ENCODE data around the gene PHF19. TPM values are rescaled to one million over a fixed set of nuclear protein-coding genes. Genes with fewer than 3 reads are reported as not detected.
A peak's percentile ranks its signal among the peaks of the same experiment; 100 is the strongest.

Gene PHF19
- total RNA-seq, 5 donors from 2014 or later (not counting 1 experiment from before 2014, with no cell fraction given): 92.8 to 184 (median 166) TPM

DNA sequence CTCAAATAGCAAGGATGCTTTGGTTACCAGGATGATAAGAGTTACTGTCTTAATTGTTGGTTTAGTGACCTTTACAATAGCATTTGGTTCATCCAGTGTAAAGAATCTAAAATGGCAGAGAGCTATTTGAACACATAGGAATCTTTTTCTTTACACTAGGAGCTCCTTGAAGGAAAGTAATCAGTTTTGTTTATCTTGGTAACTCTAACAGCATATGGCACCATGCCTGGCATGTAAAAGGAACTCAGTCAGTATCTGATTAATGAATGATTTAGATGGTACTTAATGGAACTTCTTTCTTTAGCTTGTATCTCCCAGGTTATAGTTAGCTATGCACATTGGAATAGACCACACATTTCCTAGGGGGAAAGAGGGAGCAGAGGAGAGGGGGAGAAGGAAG lies 44.2 kb downstream of the PHF19 start:
- no peak overlapping the region for H3K4me3 Mint-ChIP-seq
- ChIA-PET POLR2A (interaction anchor here in 1 of 2 donors (0.6 kb wide), 2 partner anchors 17 to 60 kb away, joined by 4 read pairs; no protein-coding TSS in a partner anchor), CTCF (interaction anchor here in 1 of 2 donors (0.6 kb wide), 1 partner anchor 383 kb away, joined by 3 read pairs; no protein-coding TSS in a partner anchor)
- Histone ChIP-seq H3K36me3 (ENCODE audit: control insufficient read depth in 2 of 2, extremely low read depth in 1 of 2, insufficient read depth in 1 of 2, low read length in 1 of 2) (peaks cover 8 to 45% of the 10 kb centered on the region in 2 donors), H3K27ac (ENCODE audit: low read length) (no peak overlapping the region), H3K27me3 (replicated peaks in 1 of 2; ENCODE audit: control insufficient read depth in 2 of 2, extremely low read depth in 1 of 2, insufficient read depth in 2 of 2, low read length in 1 of 2) (no peaks in the 10 kb centered on the region), H3K9me3 (no peaks in the 10 kb centered on the region), H3K4me3 (ENCODE audit: control insufficient read depth in 1 of 2, extremely low read depth in 1 of 2, low read length in 1 of 2) (no peak overlapping the region), H3K4me1 (ENCODE audit: control insufficient read depth in 1 of 2, extremely low read depth in 1 of 2, insufficient read depth in 2 of 2, low read length in 2 of 2) (no peaks in the 10 kb centered on the region)
- H3K36me3 Mint-ChIP-seq: peaks cover 56% of the 10 kb centered on the region
- H3K9me3 Mint-ChIP-seq: no peaks in the 10 kb centered on the region
- ATAC-seq (replicated peaks in 1 of 4) (no peak), DNase-seq (no peak)
- peaks cover 8 to 14% (median 10%) of the 10 kb centered on the region in 3 donors for H3K4me1 Mint-ChIP-seq
- H3K27me3 Mint-ChIP-seq: no peaks in the 10 kb centered on the region
- peak overlapping the region in 1 of 2 donors; percentile 50 for H3K27ac Mint-ChIP-seq

DNA sequence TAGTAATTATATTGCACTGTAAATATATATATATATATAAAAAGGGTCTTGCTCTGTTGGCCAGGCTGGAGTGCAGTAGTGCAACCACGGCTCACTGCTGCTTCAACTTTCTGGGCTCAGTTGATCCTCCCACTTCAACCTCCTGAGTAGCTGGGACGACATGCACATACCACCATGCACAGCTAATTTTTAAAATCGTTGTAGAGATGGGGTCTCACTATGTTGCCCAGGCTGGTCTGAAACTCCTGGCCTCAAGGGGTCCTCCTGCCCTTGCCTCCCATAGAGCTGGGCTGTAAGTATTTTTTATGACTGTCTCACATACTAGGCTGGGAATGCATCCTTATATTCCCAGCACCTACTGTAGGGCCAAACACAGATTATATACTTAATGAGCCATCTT lies 46.1 kb downstream of the PHF19 start:
- Mint-ChIP-seq H3K4me3 (no peak overlapping the region), H3K27me3 (no peaks in the 10 kb centered on the region), H3K36me3 (peaks cover 58% of the 10 kb centered on the region), H3K4me1 (peaks cover 2 to 3% (median 2%) of the 10 kb centered on the region in 3 donors), H3K27ac (no peak overlapping the region), H3K9me3 (no peaks in the 10 kb centered on the region)
- H3K27ac ChIP-seq (ENCODE audit: low read length): no peak overlapping the region
- H3K4me3 ChIP-seq (ENCODE audit: control insufficient read depth in 1 of 2, extremely low read depth in 1 of 2, low read length in 1 of 2): no peak overlapping the region
- H3K9me3 ChIP-seq: no peaks in the 10 kb centered on the region
- ChIA-PET POLR2A (interaction anchor here in 1 of 2 donors (0.5 to 0.7 kb wide), 2 partner anchors 22 to 50 kb away, joined by 4 to 7 read pairs; no protein-coding TSS in a partner anchor), CTCF (no interaction called here)
- WGBS (ENCODE audit: insufficient coverage): no CpG with 5 or more reads among the region's 3 CpGs
- H3K27me3 ChIP-seq (replicated peaks in 1 of 2; ENCODE audit: control insufficient read depth in 2 of 2, extremely low read depth in 1 of 2, insufficient read depth in 2 of 2, low read length in 1 of 2): no peaks in the 10 kb centered on the region
- H3K36me3 ChIP-seq (ENCODE audit: control insufficient read depth in 2 of 2, extremely low read depth in 1 of 2, insufficient read depth in 1 of 2, low read length in 1 of 2): peaks cover 8 to 58% of the 10 kb centered on the region in 2 donors
- no peak for DNase-seq
- no peaks in the 10 kb centered on the region for H3K4me1 ChIP-seq (ENCODE audit: control insufficient read depth in 1 of 2, extremely low read depth in 1 of 2, insufficient read depth in 2 of 2, low read length in 2 of 2)
- no peak for ATAC-seq (replicated peaks in 1 of 4)

DNA sequence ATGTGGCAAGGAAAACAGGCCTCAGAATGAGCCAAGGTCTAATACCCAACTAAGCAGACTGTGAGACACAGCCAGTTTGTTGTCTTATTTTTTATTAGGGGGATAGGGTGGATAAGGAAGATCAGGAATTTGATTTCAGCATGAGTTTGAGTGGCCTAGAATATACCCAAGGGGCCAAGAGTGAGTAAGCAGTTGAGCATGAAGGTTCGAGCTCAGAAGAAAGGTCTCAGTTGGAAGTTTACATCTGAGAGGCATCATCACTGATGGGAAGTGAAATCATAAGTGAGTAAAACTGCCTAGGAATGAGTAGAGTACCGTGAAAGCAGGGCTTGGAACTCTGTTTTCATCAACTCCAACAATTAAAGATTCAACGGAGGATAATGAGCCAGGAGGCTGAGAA lies 46.8 kb downstream of the PHF19 start:
- H3K9me3 ChIP-seq: no peaks in the 10 kb centered on the region
- no peaks in the 10 kb centered on the region for H3K27me3 ChIP-seq (replicated peaks in 1 of 2; ENCODE audit: control insufficient read depth in 2 of 2, extremely low read depth in 1 of 2, insufficient read depth in 2 of 2, low read length in 1 of 2)
- ATAC-seq (replicated peaks in 1 of 4): no peak
- WGBS (ENCODE audit: insufficient coverage): no CpG with 5 or more reads among the region's 3 CpGs
- peaks cover 56% of the 10 kb centered on the region for H3K36me3 Mint-ChIP-seq
- no peaks in the 10 kb centered on the region for H3K27me3 Mint-ChIP-seq
- no peak overlapping the region for H3K4me3 ChIP-seq (ENCODE audit: control insufficient read depth in 1 of 2, extremely low read depth in 1 of 2, low read length in 1 of 2)
- peaks cover 8 to 58% of the 10 kb centered on the region in 2 donors for H3K36me3 ChIP-seq (ENCODE audit: control insufficient read depth in 2 of 2, extremely low read depth in 1 of 2, insufficient read depth in 1 of 2, low read length in 1 of 2)
- no peak for DNase-seq
- no peak overlapping the region for H3K4me3 Mint-ChIP-seq
- ChIA-PET CTCF (no interaction called here), POLR2A (interaction anchor here (0.5 to 0.7 kb wide), 2 partner anchors 23 to 236 kb away, joined by 5 to 7 read pairs; no protein-coding TSS in a partner anchor)
- no peak overlapping the region for H3K27ac Mint-ChIP-seq
- H3K4me1 Mint-ChIP-seq: peaks cover 0 to 2% (median 2%) of the 10 kb centered on the region in 3 donors
- H3K27ac ChIP-seq (ENCODE audit: low read length): no peak overlapping the region
- no peaks in the 10 kb centered on the region for H3K9me3 Mint-ChIP-seq
- no peaks in the 10 kb centered on the region for H3K4me1 ChIP-seq (ENCODE audit: control insufficient read depth in 1 of 2, extremely low read depth in 1 of 2, insufficient read depth in 2 of 2, low read length in 2 of 2)

DNA sequence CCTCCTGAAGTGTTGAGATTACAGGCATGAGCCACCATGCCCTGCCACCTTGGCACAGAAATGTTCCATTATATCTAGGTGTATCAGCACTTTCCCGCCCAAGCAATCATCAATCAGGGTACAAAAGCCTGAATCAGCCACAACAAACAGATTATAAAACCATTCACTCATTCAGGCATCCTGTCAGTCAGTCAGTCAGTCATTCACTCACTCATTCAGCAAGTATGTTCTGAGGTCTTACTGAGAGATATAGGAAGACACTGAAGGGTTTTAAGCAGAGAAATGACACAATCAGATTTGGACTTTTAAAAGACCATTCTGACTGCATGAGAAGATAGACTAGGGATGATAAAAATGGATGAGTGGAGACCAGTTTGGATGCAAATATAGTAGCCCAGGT lies 47.3 kb downstream of the PHF19 start:
- Mint-ChIP-seq H3K36me3 (peaks cover 57% of the 10 kb centered on the region), H3K4me3 (no peak overlapping the region), H3K27ac (no peak overlapping the region), H3K27me3 (no peaks in the 10 kb centered on the region), H3K4me1 (peaks cover 0 to 2% (median 2%) of the 10 kb centered on the region in 3 donors), H3K9me3 (no peaks in the 10 kb centered on the region)
- no peaks in the 10 kb centered on the region for H3K4me1 ChIP-seq (ENCODE audit: control insufficient read depth in 1 of 2, extremely low read depth in 1 of 2, insufficient read depth in 2 of 2, low read length in 2 of 2)
- ATAC-seq (replicated peaks in 1 of 4) (no peak), DNase-seq (no peak)
- H3K4me3 ChIP-seq (ENCODE audit: control insufficient read depth in 1 of 2, extremely low read depth in 1 of 2, low read length in 1 of 2): no peak overlapping the region
- peaks cover 8 to 62% of the 10 kb centered on the region in 2 donors for H3K36me3 ChIP-seq (ENCODE audit: control insufficient read depth in 2 of 2, extremely low read depth in 1 of 2, insufficient read depth in 1 of 2, low read length in 1 of 2)
- no peaks in the 10 kb centered on the region for H3K27me3 ChIP-seq (replicated peaks in 1 of 2; ENCODE audit: control insufficient read depth in 2 of 2, extremely low read depth in 1 of 2, insufficient read depth in 2 of 2, low read length in 1 of 2)
- no peaks in the 10 kb centered on the region for H3K9me3 ChIP-seq
- ChIA-PET CTCF (no interaction called here), POLR2A (no interaction called here)
- WGBS (ENCODE audit: insufficient coverage): no CpG with 5 or more reads among the region's 1 CpG
- no peak overlapping the region for H3K27ac ChIP-seq (ENCODE audit: low read length)

DNA sequence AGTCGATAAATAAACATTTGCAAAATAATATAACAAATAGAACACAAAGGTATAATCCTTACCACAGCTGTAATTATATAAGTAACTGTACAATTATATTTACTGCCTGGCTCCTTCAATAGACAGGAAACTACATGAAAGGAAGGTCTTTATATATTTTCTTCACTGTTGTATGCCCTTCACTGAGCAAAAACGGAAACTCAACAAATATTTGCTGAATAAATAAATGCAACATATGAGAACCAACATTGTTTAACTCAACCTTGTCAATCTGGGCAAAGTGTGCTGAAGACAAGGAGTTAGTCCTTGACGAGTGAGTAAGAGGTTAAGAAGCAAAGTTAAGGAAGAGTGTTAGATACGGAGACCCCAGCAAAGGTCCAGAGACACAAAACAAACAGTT lies 56.9 kb downstream of the PHF19 start:
- CTCF ChIA-PET: no interaction called here
- POLR2A ChIA-PET: no interaction called here
- Histone ChIP-seq H3K27ac (ENCODE audit: low read length) (no peak overlapping the region), H3K9me3 (no peaks in the 10 kb centered on the region), H3K36me3 (ENCODE audit: control insufficient read depth in 2 of 2, extremely low read depth in 1 of 2, insufficient read depth in 1 of 2, low read length in 1 of 2) (peaks cover 27 to 69% of the 10 kb centered on the region in 2 donors), H3K4me3 (ENCODE audit: control insufficient read depth in 1 of 2, extremely low read depth in 1 of 2, low read length in 1 of 2) (no peak overlapping the region), H3K4me1 (ENCODE audit: control insufficient read depth in 1 of 2, extremely low read depth in 1 of 2, insufficient read depth in 2 of 2, low read length in 2 of 2) (no peaks in the 10 kb centered on the region), H3K27me3 (replicated peaks in 1 of 2; ENCODE audit: control insufficient read depth in 2 of 2, extremely low read depth in 1 of 2, insufficient read depth in 2 of 2, low read length in 1 of 2) (no peaks in the 10 kb centered on the region)
- Mint-ChIP-seq H3K4me3 (no peak overlapping the region), H3K27ac (no peak overlapping the region), H3K36me3 (peaks cover 73% of the 10 kb centered on the region), H3K4me1 (no peaks in the 10 kb centered on the region), H3K27me3 (no peaks in the 10 kb centered on the region), H3K9me3 (no peaks in the 10 kb centered on the region)
- no peak for ATAC-seq (replicated peaks in 1 of 4)
- 100% methylated on average over 2 of the region's 4 CpGs for WGBS (ENCODE audit: insufficient coverage)
- no peak for DNase-seq

DNA sequence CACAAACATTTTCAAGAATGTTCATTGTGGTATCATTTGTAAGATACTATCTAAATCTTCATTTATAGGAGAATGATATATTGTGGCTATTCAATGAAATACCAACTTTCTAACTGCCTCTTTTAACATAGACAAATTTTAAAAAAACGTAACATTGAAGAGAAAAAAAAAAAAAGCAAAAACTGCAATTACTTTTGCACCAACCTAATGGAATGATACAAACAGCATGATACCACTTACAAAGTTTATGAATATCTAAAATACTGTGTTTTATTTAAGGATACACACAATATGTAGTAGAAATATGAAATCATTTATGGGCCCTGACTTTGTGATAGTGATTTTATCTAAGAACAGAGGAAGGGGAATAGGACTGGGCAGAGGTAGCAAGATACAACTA lies 58.4 kb downstream of the PHF19 start:
- Mint-ChIP-seq H3K27me3 (no peaks in the 10 kb centered on the region), H3K27ac (no peak overlapping the region), H3K4me1 (no peaks in the 10 kb centered on the region), H3K9me3 (no peaks in the 10 kb centered on the region), H3K4me3 (no peak overlapping the region), H3K36me3 (peaks cover 70% of the 10 kb centered on the region)
- H3K9me3 ChIP-seq: no peaks in the 10 kb centered on the region
- H3K27ac ChIP-seq (ENCODE audit: low read length): no peak overlapping the region
- no CpG with 5 or more reads among the region's 1 CpG for WGBS (ENCODE audit: insufficient coverage)
- CTCF ChIA-PET: no interaction called here
- peaks cover 27 to 54% of the 10 kb centered on the region in 2 donors for H3K36me3 ChIP-seq (ENCODE audit: control insufficient read depth in 2 of 2, extremely low read depth in 1 of 2, insufficient read depth in 1 of 2, low read length in 1 of 2)
- H3K27me3 ChIP-seq (replicated peaks in 1 of 2; ENCODE audit: control insufficient read depth in 2 of 2, extremely low read depth in 1 of 2, insufficient read depth in 2 of 2, low read length in 1 of 2): no peaks in the 10 kb centered on the region
- no peak for ATAC-seq (replicated peaks in 1 of 4)
- H3K4me3 ChIP-seq (ENCODE audit: control insufficient read depth in 1 of 2, extremely low read depth in 1 of 2, low read length in 1 of 2): no peak overlapping the region
- no peaks in the 10 kb centered on the region for H3K4me1 ChIP-seq (ENCODE audit: control insufficient read depth in 1 of 2, extremely low read depth in 1 of 2, insufficient read depth in 2 of 2, low read length in 2 of 2)
- POLR2A ChIA-PET: no interaction called here
- no peak for DNase-seq

DNA sequence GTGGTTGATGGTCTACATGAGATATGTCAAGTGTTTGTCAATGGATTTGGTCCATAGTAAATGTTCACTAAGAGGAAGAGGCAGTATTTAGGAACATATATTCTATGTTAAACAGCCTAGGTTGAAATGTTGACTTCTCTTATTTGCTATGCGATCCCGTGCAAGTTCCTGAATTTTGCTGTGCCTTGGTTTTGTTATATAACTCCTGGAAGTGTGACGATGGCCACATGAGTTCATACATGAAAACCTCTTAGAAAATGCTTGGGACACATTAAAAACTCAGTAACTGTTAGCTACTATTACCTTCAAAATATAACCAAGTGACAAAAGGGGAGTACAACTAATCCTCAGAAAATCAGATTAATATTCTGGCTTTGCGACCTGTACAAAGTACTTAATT lies 61.9 kb downstream of the PHF19 start:
- Histone ChIP-seq H3K4me3 (ENCODE audit: control insufficient read depth in 1 of 2, extremely low read depth in 1 of 2, low read length in 1 of 2) (no peak overlapping the region), H3K4me1 (ENCODE audit: control insufficient read depth in 1 of 2, extremely low read depth in 1 of 2, insufficient read depth in 2 of 2, low read length in 2 of 2) (no peaks in the 10 kb centered on the region), H3K9me3 (no peaks in the 10 kb centered on the region), H3K27me3 (replicated peaks in 1 of 2; ENCODE audit: control insufficient read depth in 2 of 2, extremely low read depth in 1 of 2, insufficient read depth in 2 of 2, low read length in 1 of 2) (no peaks in the 10 kb centered on the region), H3K27ac (ENCODE audit: low read length) (no peak overlapping the region), H3K36me3 (ENCODE audit: control insufficient read depth in 2 of 2, extremely low read depth in 1 of 2, insufficient read depth in 1 of 2, low read length in 1 of 2) (peaks cover 20 to 22% of the 10 kb centered on the region in 2 donors)
- WGBS (ENCODE audit: insufficient coverage): no CpG with 5 or more reads among the region's 4 CpGs
- Mint-ChIP-seq H3K27me3 (no peaks in the 10 kb centered on the region), H3K36me3 (peaks cover 68% of the 10 kb centered on the region), H3K4me3 (no peak overlapping the region), H3K9me3 (peaks cover 0 to 10% (median under 1%) of the 10 kb centered on the region in 3 donors), H3K27ac (no peak overlapping the region), H3K4me1 (no peaks in the 10 kb centered on the region)
- CTCF ChIA-PET: no interaction called here
- no peak for DNase-seq
- POLR2A ChIA-PET: no interaction called here
- no peak for ATAC-seq (replicated peaks in 1 of 4)

Measured in T-cell (primary cell).